HG02588 (cell line): ENCODE measurements around the gene PC.
A peak's percentile ranks its signal among the peaks of the same experiment; 100 is the strongest.
"Not testable (repeated sequence)": the region's sequence is repeated elsewhere in the genome, so short reads cannot be mapped to it uniquely, and the experiment has no call there.

Experiments
- ATAC-seq: cut with Tn5 transposase; IDR thresholded peaks from one replicate; pipeline ENCODE4 v1.9.1; 2021; ENCODE audit warnings: mild to moderate bottlenecking, moderate library complexity; ENCODE audit not compliant: unreplicated experiment

Gene PC

GRCh38 chr11:66814678-66815077 is 143.5 kb downstream of the PC start:
- no peak for ATAC-seq

DNA sequence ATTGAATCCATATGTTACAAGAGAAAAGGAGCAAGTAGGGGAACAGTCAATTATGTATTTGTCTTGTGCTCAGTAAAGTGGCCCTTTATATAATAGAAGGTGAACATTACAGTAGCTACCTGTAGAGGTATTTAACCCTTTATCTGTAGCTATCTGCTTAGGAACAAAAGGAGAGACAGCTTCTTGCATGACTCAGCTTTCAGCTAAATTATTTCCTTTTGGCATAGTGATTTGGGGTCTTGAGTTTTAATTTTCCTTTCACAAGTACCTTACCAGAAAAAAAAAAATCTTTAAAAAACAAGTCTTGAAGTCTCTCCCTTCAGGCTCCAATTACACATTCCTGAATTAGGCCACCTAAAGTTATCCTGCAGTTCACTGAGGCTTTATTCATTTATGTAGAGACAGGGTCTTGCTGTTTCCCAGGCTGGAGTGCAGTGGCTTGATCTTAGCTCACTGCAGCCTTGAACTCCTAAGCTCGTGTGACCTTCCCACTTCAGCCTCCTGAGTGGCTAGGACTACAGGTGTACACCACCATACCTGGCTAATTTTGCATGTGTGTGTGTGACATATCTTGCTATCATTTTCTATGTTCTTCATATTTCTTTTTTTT is 147.5 kb downstream of the PC start:
- no peak for ATAC-seq

DNA sequence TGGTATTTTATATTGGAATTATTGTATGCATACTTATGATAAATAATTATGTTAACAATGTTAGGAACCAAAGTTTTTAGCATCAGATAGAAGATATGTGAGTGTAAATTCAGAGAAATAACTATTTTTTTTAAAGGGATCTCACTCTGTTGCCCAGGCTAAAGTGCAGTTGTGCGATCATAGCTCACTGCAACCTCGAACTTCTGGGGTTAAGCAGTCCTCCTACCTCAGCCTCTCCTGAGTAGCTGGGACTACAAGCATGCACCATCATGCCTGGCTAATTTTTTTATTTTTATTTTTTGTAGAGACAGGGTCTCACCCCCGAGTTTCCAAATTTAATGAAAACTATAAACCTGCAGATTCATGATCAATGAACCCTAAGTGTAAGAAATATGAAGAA is 148.6 kb downstream of the PC start:
- no peak for ATAC-seq

DNA sequence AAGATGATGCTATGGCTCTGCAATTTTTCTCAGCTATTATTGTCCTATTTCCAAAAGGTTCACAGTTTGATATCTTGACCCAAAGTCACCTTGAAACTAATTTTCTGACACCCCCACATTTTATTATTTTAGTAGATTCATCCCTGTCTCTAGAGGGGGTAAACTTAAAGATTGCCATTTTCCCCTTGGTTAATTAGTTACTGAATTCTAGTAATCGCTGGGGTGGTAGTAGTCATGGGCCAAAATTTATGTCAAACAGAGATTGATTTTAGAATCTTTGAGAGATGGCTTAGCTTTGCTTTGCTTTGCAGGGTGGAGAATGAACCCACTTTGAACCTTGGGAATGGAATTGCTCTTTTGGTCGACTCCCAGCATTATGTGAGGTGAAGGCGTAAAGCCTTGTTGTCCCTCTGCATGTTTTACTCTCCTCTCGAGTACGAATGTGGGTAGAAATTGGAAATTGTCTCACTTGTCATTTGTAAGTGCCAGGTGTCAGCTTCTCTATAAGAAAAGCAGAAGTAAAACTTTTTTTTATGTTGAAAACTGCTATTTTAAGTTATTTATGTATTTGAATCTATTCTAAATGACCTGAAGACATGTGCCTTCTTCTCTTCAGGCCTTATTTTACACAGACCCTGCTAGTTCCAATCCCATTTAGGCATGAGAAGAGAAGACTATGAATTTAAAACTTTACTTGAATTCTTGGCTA is 157.3 kb downstream of the PC start:
- peak; percentile 66 for ATAC-seq

DNA sequence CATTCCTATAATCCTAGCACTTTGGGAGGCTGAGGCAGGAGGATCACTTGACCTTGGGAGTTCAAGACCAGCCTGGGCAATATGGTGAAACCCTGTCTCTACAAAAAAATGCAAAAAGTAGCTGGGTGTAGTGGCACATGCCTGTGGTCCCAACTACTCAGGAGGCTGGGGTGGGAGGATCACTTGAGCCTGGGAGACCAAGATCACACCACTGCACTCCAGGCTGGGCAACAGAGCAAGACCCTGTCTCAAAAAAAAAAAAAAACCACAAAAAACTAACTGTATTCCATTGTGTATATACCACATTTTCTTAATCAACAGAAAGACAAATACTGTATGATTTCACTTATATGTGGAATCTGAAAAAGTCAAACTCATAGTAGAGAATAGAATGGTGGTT is 158.4 kb downstream of the PC start:
- ATAC-seq: not testable (repeated sequence)
